Effector CD8-positive, alpha-beta T cell (primary cell): ENCODE results near the gene CEP57L1.
A peak's percentile ranks its signal among the peaks of the same experiment; 100 is the strongest.
"Not testable (repeated sequence)": the region's sequence is repeated elsewhere in the genome, so short reads cannot be mapped to it uniquely, and the experiment has no call there.

Source experiments
- DNase-seq: peaks from one replicate; lab custom pipeline; 2025; lab: John Stamatoyannopoulos, UW

CEP57L1 gene

GRCh38 chr6:109073344-109074132 is 21.8 kb upstream of the CEP57L1 start:
- peak; percentile 23 for DNase-seq

- no peak for DNase-seq
These were observed 21.2 kb upstream of the CEP57L1 start for GRCh38 chr6:109074133-109074415.

- no peak for DNase-seq
These were observed 19.4 kb upstream of the CEP57L1 start for GRCh38 chr6:109075934-109076333.

- DNase-seq, result no peak
These were observed 18.9 kb upstream of the CEP57L1 start for GRCh38 chr6:109076377-109076776.

GRCh38 chr6:109079981-109080380 is 15.3 kb upstream of the CEP57L1 start:
- DNase-seq, result no peak

GRCh38 chr6:109081026-109081425 is 14.3 kb upstream of the CEP57L1 start:
- no peak for DNase-seq

GRCh38 chr6:109081516-109082187 is 13.7 kb upstream of the CEP57L1 start:
- no peak for DNase-seq

- DNase-seq, result no peak
These were observed 13.1 kb upstream of the CEP57L1 start for GRCh38 chr6:109082188-109082577.

- no peak for DNase-seq
These were observed 11.7 kb upstream of the CEP57L1 start for GRCh38 chr6:109083657-109084056.

GRCh38 chr6:109084146-109084545 is 11.2 kb upstream of the CEP57L1 start:
- not testable (repeated sequence) for DNase-seq

GRCh38 chr6:109087661-109088264 is 7.5 kb upstream of the CEP57L1 start:
- no peak for DNase-seq

- no peak for DNase-seq
These were observed 6.3 kb upstream of the CEP57L1 start for GRCh38 chr6:109088995-109089394.

- DNase-seq, result no peak
These were observed 3.8 kb upstream of the CEP57L1 start for GRCh38 chr6:109091314-109092024.

GRCh38 chr6:109092074-109092473 is 3.2 kb upstream of the CEP57L1 start:
- no peak for DNase-seq

- DNase-seq, result no peak
These were observed 1.4 kb upstream of the CEP57L1 start for GRCh38 chr6:109093732-109094415.

- DNase-seq, result peak; percentile 68
These were observed 781 bp upstream of the CEP57L1 start, which contains the start of gene SESN1 for GRCh38 chr6:109094416-109095035. SESN1 (minus strand) TSS chr6:109094846; CDS start chr6:109094073, 773 bp downstream.

GRCh38 chr6:109095835-109096084 is 453 bp downstream of the CEP57L1 start:
- DNase-seq, result no peak

- DNase-seq, result no peak
These were observed 901 bp downstream of the CEP57L1 start for GRCh38 chr6:109096208-109096607.

- DNase-seq, result no peak
These were observed 2.4 kb downstream of the CEP57L1 start for GRCh38 chr6:109097661-109098060.

- no peak for DNase-seq
These were observed 7.5 kb downstream of the CEP57L1 start for GRCh38 chr6:109102762-109103161.

- no peak for DNase-seq
These were observed 8.6 kb downstream of the CEP57L1 start for GRCh38 chr6:109103942-109104341.

GRCh38 chr6:109104512-109104911 is 9.2 kb downstream of the CEP57L1 start:
- DNase-seq, result no peak
